Measurements from ENCODE around the gene RYR1. TPM values are rescaled to one million over a fixed set of nuclear protein-coding genes. Genes with fewer than 3 reads are reported as not detected.

The RYR1 gene
- total RNA-seq, 1 donor from 2014 or later = 0.32 TPM

DNA sequence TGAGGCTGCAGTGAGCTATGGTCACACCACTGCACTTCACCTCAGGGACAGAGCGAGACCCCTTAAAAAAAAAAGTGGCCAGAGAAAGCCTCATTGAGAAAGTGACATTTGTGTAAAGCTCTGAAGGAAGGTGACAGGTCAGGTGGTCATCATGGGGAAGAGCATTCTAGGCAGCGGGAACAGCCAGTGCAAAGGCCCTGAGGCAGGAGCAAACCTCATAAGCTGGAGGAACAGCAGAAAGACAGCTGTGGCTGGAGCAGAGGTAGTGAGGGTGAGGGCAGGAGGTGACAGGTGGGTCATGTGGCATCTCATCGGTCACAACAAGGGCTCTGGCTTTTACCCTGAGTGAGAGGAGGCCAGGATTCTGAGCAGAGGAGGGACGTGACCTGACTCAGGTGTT is 64.4 kb downstream of the RYR1 start:
- Mint-ChIP-seq H3K4me3 (ENCODE audit: unreplicated experiment) (no peak overlapping the region), H3K4me1 (ENCODE audit: low read depth) (no peaks in the 10 kb centered on the region), H3K9me3 (ENCODE audit: low read depth) (no peaks in the 10 kb centered on the region), H3K27me3 (ENCODE audit: low read depth) (peaks cover 13% of the 10 kb centered on the region), H3K36me3 (ENCODE audit: low read depth) (no peaks in the 10 kb centered on the region), H3K27ac (ENCODE audit: unreplicated experiment) (no peak overlapping the region)
- no peak for DNase-seq (ENCODE audit: low spot score)
- TF ChIP-seq CTCF (IDR thresholded peaks at IDR 0.05) = no peak

DNA sequence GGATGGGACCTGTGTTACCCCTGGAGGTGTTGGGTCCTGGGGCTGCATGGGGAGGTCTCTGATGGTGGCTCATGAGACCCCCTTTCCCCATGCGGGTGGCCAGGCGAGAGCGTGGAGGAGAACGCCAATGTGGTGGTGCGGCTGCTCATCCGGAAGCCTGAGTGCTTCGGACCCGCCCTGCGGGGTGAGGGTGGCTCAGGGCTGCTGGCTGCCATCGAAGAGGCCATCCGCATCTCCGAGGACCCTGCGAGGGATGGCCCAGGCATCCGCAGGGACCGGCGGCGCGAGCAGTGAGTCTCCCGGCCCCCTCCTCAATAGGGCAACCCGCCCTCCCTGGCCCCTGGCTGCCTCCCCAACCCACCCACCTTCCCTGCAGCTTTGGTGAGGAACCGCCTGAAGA is 66.0 kb downstream of the RYR1 start:
- TF ChIP-seq CTCF (IDR thresholded peaks at IDR 0.05) = no peak
- Mint-ChIP-seq H3K4me3 (ENCODE audit: unreplicated experiment) (no peak overlapping the region), H3K9me3 (ENCODE audit: low read depth) (no peaks in the 10 kb centered on the region), H3K4me1 (ENCODE audit: low read depth) (no peaks in the 10 kb centered on the region), H3K27ac (ENCODE audit: unreplicated experiment) (no peak overlapping the region), H3K36me3 (ENCODE audit: low read depth) (no peaks in the 10 kb centered on the region), H3K27me3 (ENCODE audit: low read depth) (peaks cover 13% of the 10 kb centered on the region)
- DNase-seq (ENCODE audit: low spot score) = no peak

- Mint-ChIP-seq H3K4me3 (ENCODE audit: unreplicated experiment) (no peak overlapping the region), H3K4me1 (ENCODE audit: low read depth) (no peaks in the 10 kb centered on the region), H3K27ac (ENCODE audit: unreplicated experiment) (no peak overlapping the region), H3K9me3 (ENCODE audit: low read depth) (no peaks in the 10 kb centered on the region), H3K36me3 (ENCODE audit: low read depth) (no peaks in the 10 kb centered on the region), H3K27me3 (ENCODE audit: low read depth) (peaks cover 16% of the 10 kb centered on the region)
- DNase-seq (ENCODE audit: low spot score) = no peak
- no peak for TF ChIP-seq CTCF (IDR thresholded peaks at IDR 0.05)
These were observed 67.0 kb downstream of the RYR1 start for GRCh38 chr19:38500450-38500849.

GRCh38 chr19:38502410-38503076 is 69.1 kb downstream of the RYR1 start:
- no peak for TF ChIP-seq CTCF (IDR thresholded peaks at IDR 0.05)
- no peak overlapping the region for H3K4me3 Mint-ChIP-seq (ENCODE audit: unreplicated experiment)
- no peak for DNase-seq (ENCODE audit: low spot score)
- H3K9me3 Mint-ChIP-seq (ENCODE audit: low read depth) = no peaks in the 10 kb centered on the region
- peaks cover 16% of the 10 kb centered on the region for H3K27me3 Mint-ChIP-seq (ENCODE audit: low read depth)
- no peaks in the 10 kb centered on the region for H3K4me1 Mint-ChIP-seq (ENCODE audit: low read depth)
- H3K36me3 Mint-ChIP-seq (ENCODE audit: low read depth) = no peaks in the 10 kb centered on the region
- H3K27ac Mint-ChIP-seq (ENCODE audit: unreplicated experiment) = no peak overlapping the region

- no peak for TF ChIP-seq CTCF (IDR thresholded peaks at IDR 0.05)
These were observed 69.6 kb downstream of the RYR1 start for GRCh38 chr19:38503077-38503410.

More at GRCh38 chr19:38503077-38503410, 69.6 kb downstream of the RYR1 start:
- Mint-ChIP-seq H3K27ac (ENCODE audit: unreplicated experiment) (no peak overlapping the region), H3K9me3 (ENCODE audit: low read depth) (no peaks in the 10 kb centered on the region), H3K27me3 (ENCODE audit: low read depth) (peaks cover 16% of the 10 kb centered on the region), H3K4me3 (ENCODE audit: unreplicated experiment) (no peak overlapping the region), H3K36me3 (ENCODE audit: low read depth) (no peaks in the 10 kb centered on the region), H3K4me1 (ENCODE audit: low read depth) (no peaks in the 10 kb centered on the region)
- DNase-seq (ENCODE audit: low spot score) = no peak
